GM21619 (cell line): ENCODE results near the gene HHIPL1.

ENCODE experiments used
- ATAC-seq: cut with Tn5 transposase; IDR thresholded peaks from one replicate; pipeline ENCODE4 v1.9.1; 2021; ENCODE audit not compliant: unreplicated experiment

The HHIPL1 gene

GRCh38 chr14:99609245-99610170 lies 35.4 kb upstream of the HHIPL1 start:
- ATAC-seq, result no peak

GRCh38 chr14:99611646-99612045 lies 33.3 kb upstream of the HHIPL1 start:
- no peak for ATAC-seq

GRCh38 chr14:99612071-99612737 lies 32.7 kb upstream of the HHIPL1 start:
- no peak for ATAC-seq

- ATAC-seq, result no peak
These were observed 32.1 kb upstream of the HHIPL1 start for GRCh38 chr14:99612738-99613330.

GRCh38 chr14:99615497-99616157 lies 29.3 kb upstream of the HHIPL1 start:
- no peak for ATAC-seq

GRCh38 chr14:99616832-99617800 lies 27.8 kb upstream of the HHIPL1 start:
- no peak for ATAC-seq

GRCh38 chr14:99619835-99620834 lies 24.8 kb upstream of the HHIPL1 start:
- no peak for ATAC-seq

GRCh38 chr14:99621948-99622347 lies 23.0 kb upstream of the HHIPL1 start:
- no peak for ATAC-seq

GRCh38 chr14:99624024-99624423 lies 20.9 kb upstream of the HHIPL1 start:
- no peak for ATAC-seq

- no peak for ATAC-seq
These were observed 20.0 kb upstream of the HHIPL1 start for GRCh38 chr14:99624971-99625370.

- no peak for ATAC-seq
These were observed 19.5 kb upstream of the HHIPL1 start for GRCh38 chr14:99625476-99625875.

- ATAC-seq, result no peak
These were observed 18.8 kb upstream of the HHIPL1 start for GRCh38 chr14:99626041-99626648.

- no peak for ATAC-seq
These were observed 17.8 kb upstream of the HHIPL1 start for GRCh38 chr14:99627100-99627499.

GRCh38 chr14:99627510-99628381 lies 17.2 kb upstream of the HHIPL1 start:
- ATAC-seq, result no peak

GRCh38 chr14:99628887-99629618 lies 15.9 kb upstream of the HHIPL1 start:
- ATAC-seq, result peak; percentile 64

GRCh38 chr14:99630202-99630601 lies 14.7 kb upstream of the HHIPL1 start:
- no peak for ATAC-seq
